Stimulated activated CD4-positive, alpha-beta T cell treated with anti-CD3 and anti-CD28 coated beads, Interleukin-4, amount 100 ng/mL, for 4 hours (primary cell): ENCODE results near the gene JARID2.

ENCODE experiments used
- DNase-seq, 2 experiments: peaks; one replicate each; pipeline ENCODE4 v3.0.0-alpha.2; 2020

Gene JARID2

DNA sequence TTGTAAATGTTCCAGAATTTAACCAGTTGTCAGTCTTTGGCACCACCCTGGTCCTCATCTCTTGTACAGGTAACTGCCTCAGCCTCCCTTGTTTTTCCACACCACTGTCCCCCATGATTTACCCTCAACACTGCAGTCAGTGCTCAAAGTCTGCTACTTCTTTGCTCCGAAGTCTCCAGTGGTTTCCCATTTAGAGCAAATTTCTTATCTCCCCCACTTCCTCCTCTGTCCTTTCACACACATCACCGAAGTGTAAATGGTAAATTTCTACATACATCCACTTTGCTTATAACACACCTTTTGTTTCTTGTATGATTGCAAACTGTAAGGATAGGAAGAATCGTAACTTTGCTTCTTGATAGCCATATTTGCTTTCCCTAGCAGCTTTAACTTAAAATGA, 115.3 kb downstream of the JARID2 start:
- DNase-seq = no peak

DNA sequence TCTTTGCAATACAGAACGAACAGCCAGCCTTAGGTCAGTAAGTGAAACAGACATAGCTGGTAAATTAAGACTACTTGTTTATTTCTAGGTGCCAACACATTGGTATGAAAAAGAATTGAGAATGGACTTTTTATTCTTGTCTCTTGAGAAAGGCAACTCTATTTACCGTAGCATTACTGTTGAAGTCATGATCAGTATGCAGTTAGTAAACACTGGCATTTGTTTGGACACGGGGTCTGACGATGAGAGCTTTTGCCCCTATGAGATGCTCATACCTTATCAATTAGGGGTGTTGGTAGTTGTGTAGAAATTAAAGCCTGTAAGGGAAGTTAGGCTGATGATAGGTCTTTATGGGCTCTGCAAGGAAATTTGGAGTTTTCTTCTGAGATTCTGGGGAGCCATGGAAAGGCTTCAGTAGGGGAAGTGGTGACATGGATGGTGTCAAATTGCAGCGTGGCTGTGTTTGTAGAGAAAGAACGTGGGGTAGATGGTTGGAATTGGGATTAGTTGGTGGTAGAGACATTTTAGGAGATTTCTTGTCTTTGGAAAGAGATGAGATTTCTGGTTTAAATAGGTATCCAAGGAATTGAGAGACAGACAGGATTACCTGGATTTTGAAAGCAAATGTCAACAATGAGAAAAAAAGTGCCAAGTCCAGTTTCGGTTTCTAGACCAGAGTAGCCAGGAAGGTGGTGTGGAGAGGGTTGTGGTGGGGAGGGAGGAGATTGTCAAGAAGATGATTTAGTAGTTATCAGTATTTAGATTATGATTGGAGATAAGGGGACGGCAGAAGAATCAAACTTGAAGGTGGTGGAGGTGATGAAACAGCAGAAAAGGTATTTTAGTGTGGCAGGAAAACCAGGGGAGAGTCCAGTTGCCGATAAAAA, 116.6 kb downstream of the JARID2 start:
- no peak for DNase-seq

DNA sequence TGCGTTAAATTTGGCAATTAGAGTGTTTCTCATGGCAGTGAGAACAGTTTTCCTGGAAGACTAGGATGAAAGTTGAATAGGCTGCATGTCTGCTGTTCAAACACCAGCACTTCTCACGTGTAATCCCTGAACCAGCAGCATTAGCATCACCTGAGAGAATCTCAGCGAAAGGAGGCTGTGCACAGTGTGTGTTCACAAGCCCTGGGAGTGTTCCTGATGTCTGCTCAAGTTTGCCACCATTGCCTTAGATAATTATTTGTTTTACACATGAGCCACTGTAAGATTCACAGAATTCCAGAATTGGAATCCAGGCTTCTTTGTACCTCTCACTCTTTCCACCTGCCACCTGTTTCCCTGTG, 117.3 kb downstream of the JARID2 start:
- DNase-seq = no peak

DNA sequence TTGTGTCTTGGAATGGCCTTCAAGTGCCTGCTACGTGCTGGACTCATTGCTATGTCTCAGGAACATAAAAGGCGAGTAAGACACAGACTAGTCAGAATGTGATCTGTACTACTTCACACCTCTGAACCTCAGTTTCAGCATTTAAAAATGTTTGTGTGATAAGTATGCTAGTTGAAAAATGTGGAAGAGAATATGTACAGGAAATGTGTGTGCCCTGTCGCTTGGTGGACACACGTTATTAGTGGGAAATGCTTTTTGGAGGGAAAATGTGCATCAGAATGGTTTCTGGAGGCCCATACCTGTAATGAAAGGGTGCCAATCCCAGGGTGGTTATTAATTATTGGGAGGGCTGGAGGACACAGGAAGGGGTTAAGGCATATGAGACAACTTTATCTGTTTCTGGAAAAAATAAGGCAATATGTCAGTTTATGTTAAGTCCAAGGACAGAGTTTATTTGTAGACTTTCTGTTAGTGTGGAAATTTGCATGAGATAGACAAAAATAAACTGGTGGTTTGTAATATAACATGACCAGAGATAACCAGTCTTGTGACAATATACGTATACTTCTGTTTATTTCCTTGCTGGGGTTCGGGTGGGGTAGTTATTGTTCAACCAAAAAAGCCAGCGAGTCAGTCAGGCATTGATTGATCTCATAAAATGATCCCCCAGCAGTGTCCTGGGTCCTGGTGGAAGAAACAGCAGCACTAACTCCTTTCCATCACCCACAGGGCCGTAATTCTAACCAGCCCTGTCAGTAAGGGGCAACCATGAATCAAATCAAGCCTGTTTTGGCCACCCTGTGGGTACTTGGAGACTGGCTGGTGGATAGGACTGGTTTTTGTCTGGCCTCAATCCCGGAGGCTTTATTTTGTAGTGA, 117.9 kb downstream of the JARID2 start:
- no peak for DNase-seq

DNA sequence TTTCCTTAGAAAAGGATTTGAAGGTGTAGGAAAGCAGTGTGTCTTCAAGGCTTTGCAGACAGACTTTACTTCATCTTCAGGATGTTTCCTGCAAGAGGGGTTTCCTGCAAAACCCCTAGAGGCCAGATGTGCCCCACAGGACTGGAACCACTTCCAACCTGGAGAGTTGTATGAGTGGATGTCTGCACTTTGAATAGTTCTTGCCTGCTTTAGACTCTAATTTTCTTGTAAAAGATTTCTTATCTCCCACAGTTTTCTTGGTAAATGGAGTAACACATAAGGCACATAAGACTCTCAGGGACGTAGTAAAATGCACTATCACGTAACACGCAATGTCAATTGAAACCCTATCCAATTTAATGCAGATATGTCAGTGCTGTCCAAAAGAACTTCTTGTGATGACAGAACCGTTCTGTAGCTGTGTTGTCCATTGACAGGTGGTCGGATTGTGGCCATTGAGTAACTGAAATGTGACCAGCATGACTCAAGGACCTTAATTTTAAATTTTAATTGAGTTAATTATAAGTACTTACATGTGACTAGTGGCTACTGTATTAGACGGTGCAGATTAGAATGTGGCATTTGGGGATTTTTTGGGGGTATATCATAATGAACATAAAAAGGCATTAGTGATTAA, 118.7 kb downstream of the JARID2 start:
- DNase-seq = no peak

DNA sequence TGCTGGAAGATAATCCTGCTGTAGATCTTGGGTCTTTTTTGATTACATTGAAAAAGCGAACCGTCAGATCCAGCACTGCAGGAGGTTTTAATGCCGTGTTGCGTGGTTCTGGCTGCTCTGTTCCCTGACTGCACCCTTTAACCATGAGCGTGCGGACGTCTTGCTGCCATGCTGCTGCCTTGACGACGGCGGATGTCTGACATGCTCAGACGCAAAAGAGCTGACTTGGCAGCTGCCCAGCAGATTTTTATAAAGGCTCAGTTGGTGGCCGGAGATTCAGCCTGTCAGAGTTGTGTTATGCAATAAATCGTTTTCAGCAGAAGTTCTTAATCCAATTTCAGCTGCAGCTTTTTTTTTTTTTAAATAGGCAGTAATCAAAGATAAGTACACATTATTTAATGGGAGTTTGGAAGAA, 119.4 kb downstream of the JARID2 start:
- peak; percentile 24 to 43 for DNase-seq

DNA sequence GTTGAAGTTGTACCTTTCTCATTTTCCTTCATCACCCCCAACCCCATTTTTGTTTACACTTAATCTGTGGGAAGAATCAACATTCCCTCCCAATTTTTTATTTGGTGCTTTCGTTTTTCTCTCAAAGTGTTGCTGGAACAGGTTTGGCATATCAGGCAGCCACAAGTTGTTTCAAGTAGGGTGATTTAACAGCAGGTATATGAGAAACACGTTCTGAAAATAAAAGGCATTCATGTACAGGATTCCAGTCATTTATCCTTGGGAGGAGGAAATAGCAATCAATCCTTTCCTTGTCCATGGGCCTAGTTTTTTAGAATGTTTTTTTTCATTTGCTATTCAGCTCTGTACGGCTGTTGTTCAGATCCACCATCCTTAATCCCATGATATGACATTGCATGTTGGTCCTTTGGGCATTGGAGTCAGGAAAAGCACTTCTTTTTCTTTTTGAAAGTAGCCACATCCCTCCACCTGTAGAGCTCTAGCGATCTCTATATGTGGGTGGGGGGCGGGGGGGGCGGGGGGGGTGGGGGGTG, 120.2 kb downstream of the JARID2 start:
- DNase-seq = no peak

DNA sequence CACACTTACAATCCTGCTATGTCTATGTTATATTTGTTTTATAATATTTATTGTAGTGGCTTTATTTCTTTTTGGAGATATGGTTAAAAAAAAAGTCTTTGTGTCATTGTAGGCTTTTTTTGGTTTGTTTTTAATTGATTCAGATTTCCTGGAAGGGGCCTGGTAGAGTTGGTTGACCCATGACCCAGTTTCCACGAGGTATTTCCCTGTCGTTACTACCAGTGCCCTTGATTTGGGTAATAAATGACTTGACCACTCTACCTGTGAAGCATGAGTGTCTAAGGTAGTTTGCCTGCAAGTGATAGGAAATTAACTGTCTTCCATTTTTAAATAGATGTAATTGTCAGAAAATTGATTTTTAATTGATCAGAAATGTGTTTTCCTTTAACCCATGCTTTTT, 121.0 kb downstream of the JARID2 start:
- DNase-seq = no peak

DNA sequence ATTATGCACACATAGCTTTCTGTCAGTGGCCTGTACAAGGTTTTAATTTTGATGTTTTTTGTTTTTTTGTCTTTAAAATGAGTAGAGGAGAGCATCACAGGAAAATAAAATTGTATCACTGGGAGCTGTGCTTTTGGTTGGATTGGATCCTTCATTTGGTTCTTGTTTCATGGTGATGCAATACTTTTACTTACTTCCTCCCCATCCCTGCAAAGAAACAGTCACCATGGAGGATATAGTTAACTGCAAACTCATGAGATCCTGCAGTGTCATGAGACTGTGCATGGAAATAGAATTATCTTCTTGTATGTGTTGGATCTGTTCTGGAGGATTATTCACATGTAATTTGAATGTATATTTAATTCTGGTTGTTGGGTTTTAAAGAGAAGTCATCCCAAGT, 122.3 kb downstream of the JARID2 start:
- DNase-seq = no peak

DNA sequence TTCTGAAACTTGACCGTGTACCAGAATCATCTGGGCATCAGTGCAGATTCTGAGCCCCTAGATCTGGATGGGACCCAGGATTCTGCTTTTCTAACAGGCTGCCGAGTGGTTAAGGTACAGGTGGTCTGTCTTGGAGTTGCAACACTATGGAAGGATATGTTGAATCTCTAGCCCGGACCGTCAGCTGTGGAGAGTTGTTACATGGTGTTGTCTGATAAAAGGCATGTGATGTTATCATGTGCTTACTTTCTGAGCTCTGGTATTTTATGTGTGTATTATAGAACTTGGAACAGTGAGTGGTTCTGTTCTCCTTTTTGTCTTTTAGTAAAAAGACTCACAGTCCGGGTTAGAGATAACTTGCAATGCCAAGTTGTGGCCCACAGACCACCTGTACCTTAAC, 123.0 kb downstream of the JARID2 start:
- DNase-seq = no peak

DNA sequence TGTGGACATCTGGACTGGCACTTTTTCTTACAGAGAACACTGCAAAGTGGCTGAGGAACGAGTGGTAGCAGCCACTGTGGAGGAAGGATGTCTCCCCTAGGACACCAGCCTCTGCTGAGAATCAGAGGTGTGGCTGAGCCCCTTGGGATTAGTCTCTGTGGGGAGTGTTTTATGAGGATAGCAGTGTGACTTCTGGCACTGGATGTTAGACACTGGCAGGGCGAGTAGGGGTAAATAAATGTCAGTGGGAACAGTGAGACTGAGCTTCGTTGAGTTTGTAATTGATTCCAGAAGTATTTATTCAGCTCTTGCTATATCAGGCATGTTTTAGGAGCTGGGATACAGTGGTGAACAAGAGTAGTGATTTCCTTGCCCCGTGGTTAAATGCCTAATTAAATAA, 124.0 kb downstream of the JARID2 start:
- DNase-seq = no peak

DNA sequence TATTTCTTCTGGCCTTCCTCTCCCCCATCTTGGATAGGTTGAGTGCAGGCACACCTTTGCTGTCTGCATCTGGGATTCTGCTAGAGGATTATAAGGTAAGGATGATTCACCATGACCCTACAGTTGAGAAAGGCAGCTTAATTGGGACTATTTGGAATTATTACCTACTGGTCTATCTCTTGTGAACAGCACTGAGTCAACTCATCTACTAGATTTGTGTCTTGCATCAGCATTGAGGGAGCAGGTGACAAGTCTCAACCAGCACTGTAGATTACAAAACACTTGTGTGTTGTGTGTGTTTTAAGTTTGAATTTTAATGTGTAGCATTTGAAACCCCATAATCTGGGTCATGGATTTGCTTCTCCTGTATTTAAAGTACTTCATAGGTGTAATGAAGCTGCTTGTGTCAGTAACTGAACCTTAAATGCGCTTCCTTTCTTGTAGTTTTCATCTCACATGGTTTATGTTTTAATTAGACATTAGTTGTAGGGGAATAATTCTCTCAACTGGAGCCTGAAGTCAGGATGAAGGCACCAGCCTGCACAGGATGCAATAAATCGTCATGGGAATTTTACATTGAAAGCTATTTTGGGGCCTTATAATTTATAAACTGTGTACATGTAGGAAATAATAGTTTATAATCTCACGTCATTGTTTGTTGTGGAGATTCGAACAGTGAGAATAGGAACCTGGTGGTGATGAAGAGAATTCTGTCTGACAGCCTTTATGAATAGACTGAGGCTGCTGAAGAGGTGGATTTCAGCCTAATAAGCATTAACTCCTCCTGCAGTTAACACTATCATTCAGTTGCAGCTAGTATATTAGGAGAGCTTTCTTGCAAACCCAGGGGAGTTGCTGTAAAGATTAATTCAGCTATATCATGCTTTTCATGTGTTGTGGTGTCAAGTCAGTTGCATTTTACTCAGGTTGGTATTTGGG, 125.1 kb downstream of the JARID2 start:
- no peak for DNase-seq

DNA sequence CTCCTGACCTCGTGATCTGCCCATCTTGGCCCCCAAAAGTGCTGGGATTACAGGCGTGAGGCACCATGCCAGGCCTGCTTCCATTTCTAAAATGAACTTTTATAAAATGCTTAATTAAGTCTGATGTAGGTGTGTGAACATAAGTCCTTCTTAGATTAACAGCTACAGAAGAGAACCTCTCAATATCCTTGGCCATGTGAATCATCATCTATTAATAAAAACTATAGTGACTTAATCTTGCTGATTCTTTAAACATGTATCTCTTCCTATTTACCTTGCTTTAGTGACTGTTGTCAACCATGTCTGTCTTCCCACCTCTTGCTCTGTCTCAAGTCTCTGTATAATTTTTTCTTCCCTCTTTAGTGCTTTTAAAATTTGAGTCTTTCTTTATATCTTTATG, 127.1 kb downstream of the JARID2 start:
- DNase-seq = no peak

DNA sequence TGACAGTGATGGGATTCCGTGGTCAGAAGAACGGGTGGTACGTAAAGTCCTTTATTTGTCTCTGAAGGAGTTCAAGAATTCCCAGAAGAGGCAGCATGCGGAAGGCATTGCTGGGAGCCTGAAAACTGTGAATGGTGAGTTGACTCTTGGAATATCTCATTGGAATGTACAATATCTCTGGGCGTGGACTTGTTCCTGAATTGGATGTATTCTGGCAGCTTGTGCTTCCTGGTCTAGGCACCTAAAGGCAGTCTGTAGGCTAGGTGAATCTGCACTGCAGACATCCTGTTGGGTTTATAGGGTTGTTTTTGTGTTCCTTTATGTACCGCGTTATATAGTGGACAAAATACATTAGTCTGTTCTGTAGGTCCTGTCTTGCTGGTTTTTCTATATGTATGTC, 128.2 kb downstream of the JARID2 start:
- no peak for DNase-seq

DNA sequence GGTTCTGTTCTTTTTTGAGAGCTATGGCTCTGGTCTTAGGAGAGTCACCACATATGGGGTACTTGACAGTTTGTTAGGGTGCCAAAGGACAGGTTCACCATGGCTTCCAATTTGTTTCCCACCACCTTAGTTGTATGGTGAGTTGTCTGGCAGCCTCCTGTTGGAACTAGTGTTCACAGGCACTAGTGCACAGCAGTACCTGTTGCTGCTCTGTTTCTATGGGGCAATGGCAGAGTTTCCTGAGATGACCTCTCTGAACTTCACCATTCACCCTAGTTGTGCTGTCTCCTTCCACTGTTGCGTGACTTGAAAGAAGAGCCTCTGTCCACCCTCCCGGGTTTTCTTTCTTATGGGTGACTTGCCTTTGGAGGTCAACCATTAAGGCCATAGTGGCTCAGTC, 129.1 kb downstream of the JARID2 start:
- DNase-seq = no peak

DNA sequence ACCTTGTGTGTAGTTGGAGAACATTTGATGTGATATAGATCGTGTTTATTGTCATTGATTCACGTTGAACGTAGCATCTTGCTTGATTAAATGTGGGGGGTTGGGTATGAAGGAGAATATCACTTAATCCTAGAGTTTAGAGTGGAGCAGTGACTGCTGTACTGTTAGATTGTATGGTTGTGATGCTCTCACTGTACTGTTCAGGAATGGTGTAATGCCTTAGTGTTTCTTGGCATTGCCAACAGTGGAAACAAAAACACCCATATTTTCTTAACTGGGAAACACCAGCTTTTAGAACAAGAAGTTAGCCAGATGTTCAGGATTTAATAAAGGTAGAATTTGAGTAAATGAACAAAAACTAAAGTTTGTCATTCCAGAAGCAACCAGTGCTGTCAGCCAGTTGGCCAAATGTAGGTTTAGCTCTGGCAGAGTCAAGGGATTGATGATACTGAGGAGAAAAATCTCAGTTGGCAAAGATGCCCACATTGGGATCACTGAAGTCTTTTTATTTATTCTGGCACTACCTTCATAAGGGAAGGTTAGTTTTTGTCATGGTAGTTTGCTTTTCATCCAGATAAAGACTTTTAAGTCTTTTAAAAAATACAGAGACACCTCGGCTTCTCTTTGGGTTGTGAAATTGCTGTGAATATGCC, 129.9 kb downstream of the JARID2 start:
- no peak for DNase-seq

DNA sequence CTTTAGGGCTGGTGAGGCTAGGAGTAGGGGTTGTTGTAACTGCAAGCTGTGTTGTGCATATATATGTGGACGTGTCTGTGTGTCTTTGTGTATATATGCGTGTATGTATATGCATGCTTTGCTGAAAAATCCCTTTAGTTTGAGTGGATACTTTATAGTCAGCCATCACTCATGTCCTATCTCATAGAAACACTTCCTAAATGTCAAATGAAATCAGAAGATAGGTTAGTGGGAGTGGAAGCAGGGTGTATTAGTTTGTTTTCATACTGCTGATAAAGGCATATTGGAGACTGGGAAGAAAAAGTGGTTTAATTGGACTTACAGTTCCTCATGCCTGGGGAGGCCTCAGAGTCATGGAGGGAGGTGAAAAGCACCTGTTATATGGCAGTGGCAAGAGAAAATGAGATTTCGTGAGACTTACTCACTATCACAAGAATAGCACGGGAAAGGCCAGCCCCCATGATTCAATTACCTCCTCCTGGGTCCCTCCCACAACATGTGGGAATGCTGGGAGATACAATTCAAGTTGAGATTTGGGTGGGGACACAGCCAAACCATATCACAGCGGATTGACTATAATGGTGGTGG, 131.1 kb downstream of the JARID2 start:
- DNase-seq = no peak

DNA sequence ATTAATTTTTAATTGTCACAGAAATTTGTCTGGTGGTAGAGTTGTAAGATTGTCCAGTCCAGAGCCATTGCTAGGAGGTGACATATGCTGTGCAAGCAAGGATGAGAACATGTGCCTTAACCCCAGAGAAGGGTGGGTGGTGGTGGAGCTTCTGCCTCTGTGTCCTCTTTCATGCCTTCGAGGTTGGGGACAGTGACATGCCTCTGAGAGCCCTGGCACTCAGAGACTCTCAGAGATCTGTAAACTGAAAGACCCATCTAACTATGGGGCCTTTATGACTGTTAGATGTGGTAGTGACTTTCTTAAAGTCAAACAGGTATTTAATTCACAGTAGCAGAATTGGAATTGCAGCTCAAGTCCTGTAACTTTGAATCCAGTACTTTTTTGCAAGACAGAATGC, 132.4 kb downstream of the JARID2 start:
- DNase-seq = no peak

DNA sequence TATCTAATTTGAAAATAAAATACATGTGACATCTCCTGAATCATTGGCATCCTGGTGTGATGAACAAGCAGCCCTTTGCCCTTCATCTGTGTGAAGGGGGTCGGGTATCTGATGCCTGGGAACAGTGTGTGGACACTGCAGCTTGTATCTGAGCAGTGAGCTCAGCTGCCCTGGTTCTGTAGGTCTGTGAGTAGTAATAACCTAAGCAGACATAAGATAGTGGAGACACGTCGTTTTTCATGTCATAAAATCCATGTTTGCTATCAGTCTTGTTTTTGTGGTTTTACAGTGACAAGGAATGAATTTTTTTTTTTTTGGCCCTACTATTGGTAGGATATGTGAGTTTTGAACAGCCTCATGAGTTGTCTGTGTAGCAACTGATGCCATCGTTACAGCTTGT, 133.0 kb downstream of the JARID2 start:
- no peak for DNase-seq

DNA sequence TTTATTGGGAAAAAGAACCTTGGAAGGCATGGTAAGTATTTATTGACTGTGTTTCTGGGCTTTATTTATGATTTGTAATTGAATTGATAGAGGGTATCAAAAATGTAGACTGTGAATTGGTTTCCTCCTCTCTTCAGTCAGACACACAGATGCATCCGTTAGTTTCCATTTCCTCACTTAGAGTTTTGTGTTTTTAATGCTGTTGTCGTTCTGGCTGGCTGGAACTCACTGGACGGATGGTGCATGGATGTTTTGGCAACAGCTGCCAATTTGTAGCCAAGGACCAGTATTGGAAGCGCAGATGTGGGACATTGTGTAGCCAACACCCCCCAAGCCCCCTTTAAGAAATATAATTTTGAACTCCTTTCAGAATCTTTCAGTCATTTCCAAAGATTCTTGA, 134.5 kb downstream of the JARID2 start:
- DNase-seq = no peak

DNA sequence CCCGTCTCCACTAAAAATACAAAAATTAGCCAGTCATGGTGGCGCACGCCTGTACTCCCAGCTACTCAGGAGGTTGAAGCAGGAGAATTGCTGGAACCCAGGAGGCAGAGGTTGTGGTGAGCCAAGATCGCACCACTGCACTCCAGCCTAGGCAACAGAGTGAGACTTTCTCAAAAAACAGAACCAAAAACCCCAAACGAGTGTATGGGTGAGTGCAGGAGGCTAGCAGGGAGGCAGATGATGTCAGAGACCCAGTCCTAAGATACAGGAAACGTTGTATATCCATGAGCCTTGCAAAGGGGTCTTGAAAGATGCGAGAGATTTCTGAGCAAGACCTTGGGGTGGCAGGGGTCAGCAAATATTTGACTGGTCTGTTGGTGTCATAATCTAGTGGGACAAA, 136.2 kb downstream of the JARID2 start:
- DNase-seq = no peak
